ENCODE results near the gene FAM187B.

DNA sequence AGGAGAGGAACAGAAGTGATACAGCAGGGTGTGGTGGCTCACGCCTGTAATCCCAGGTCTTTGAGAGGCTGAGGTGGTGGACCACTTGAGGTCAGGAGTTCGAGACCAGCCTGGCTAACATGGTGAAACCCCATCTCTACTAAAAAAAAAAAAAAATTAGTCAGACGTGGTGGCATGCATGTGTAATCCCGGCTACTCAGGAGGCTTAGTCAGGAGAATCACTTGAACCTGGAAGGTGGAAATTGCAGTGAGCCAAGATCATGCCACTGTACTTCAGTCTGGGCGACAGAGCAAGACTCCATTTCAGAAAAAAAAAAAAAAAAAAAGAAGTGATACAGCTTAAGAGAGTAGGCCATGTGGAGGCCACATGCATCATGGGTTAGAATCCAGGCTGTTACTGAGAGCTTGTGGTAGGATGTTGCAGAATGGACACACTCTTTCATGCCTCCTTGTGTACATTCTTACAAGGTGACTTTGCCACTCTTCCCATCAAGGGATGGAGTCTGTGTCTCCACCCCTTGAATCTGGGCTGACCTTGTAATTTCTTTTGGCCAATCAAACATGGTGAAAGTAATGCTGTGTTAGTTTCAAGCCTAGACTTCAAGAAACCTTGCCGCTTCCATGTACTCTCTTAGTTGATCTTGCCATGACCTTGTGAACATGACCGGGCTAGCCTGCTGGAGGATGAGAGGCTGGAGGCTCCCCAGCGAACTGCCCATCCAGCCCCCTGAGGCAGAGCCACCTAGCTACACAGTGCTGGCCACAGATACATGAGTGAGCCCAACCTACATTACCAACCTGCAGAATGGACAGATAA is 12.3 kb downstream of the FAM187B start:
- TF ChIP-seq, protein P1, sequence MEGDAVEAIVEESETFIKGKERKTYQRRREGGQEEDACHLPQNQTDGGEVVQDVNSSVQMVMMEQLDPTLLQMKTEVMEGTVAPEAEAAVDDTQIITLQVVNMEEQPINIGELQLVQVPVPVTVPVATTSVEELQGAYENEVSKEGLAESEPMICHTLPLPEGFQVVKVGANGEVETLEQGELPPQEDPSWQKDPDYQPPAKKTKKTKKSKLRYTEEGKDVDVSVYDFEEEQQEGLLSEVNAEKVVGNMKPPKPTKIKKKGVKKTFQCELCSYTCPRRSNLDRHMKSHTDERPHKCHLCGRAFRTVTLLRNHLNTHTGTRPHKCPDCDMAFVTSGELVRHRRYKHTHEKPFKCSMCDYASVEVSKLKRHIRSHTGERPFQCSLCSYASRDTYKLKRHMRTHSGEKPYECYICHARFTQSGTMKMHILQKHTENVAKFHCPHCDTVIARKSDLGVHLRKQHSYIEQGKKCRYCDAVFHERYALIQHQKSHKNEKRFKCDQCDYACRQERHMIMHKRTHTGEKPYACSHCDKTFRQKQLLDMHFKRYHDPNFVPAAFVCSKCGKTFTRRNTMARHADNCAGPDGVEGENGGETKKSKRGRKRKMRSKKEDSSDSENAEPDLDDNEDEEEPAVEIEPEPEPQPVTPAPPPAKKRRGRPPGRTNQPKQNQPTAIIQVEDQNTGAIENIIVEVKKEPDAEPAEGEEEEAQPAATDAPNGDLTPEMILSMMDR (IDR thresholded peaks at IDR 0.05; ENCODE audit: poor library complexity), result no peak
- TF ChIP-seq EZH2phosphoT487 (IDR thresholded peaks at IDR 0.05; ENCODE audit: low read depth, severe bottlenecking, unreplicated experiment) (no peak), EZH2 (IDR thresholded peaks at IDR 0.05; ENCODE audit: borderline replicate concordance) (no peak)

Measured in hepatocyte (in vitro differentiated cells).